ENCODE measurements around the gene ITPR2.

ITPR2 gene

GRCh38 chr12:26798640-26799039, 34.4 kb downstream of the ITPR2 start:
- H3K9ac ChIP-seq (ENCODE audit: low read depth, low read length, poor library complexity, severe bottlenecking) = no peak overlapping the region
- peaks cover 3% of the 10 kb centered on the region for H3K4me1 ChIP-seq (ENCODE audit: insufficient read depth, low read length, poor library complexity, severe bottlenecking)
- no peaks in the 10 kb centered on the region for H3F3A ChIP-seq (ENCODE audit: low read depth)
- TF ChIP-seq CTCF (conservative IDR thresholded peaks at IDR 0.05; ENCODE audit: low read length) = no peak
- no peak for TF ChIP-seq EZH2phosphoT487 (IDR thresholded peaks at IDR 0.05; ENCODE audit: borderline replicate concordance)
- no peaks in the 10 kb centered on the region for H3K9me3 ChIP-seq (ENCODE audit: insufficient read depth, low read depth, low read length)
- no peaks in the 10 kb centered on the region for H3K36me3 ChIP-seq (ENCODE audit: insufficient read depth, low read length)
- peaks cover 9% of the 10 kb centered on the region; the same call in 1 of the 2 replicates for H3K79me2 ChIP-seq (ENCODE audit: insufficient read depth, low read length)
- H4K20me1 ChIP-seq (ENCODE audit: insufficient read depth, low read length, poor library complexity, severe bottlenecking) = no peaks in the 10 kb centered on the region
- H3K27me3 ChIP-seq (ENCODE audit: insufficient read depth, low read length, poor library complexity, severe bottlenecking) = no peaks in the 10 kb centered on the region
- H3K4me3 ChIP-seq (ENCODE audit: low read length, poor library complexity, severe bottlenecking) = no peak overlapping the region
- H3K4me2 ChIP-seq (ENCODE audit: low read depth, low read length, poor library complexity, severe bottlenecking) = no peak overlapping the region
- H3K9me2 ChIP-seq (replicated peaks; ENCODE audit: low read depth, low read length) = no peaks in the 10 kb centered on the region
- H2AFZ ChIP-seq (ENCODE audit: low read length) = no peak overlapping the region

DNA sequence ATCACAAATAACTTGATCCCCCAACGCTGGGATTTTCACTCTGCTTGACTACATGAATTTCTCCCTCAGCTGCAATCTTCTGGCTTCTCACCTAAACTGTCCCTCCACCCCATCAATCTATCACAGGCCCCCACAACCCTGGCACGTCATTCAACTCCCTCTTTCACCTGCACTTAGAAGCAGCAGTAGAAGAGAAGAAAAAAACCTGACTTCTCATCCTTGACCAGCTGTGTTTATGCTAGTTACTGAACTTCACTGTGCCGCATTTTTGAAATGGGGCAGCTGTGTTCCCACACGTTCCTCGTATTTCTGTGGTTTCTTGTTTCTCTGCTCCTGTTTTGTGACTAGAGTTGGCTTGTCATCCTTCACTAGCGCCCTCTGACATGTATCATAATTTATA, 35.0 kb downstream of the ITPR2 start:
- no peak overlapping the region for H3K4me2 ChIP-seq (ENCODE audit: low read depth, low read length, poor library complexity, severe bottlenecking)
- no peaks in the 10 kb centered on the region for H3F3A ChIP-seq (ENCODE audit: low read depth)
- no peak overlapping the region for H3K4me3 ChIP-seq (ENCODE audit: low read length, poor library complexity, severe bottlenecking)
- TF ChIP-seq CTCF (conservative IDR thresholded peaks at IDR 0.05; ENCODE audit: low read length) (no peak), EZH2phosphoT487 (IDR thresholded peaks at IDR 0.05; ENCODE audit: borderline replicate concordance) (no peak)
- peaks cover 9% of the 10 kb centered on the region; the same call in 1 of the 2 replicates for H3K79me2 ChIP-seq (ENCODE audit: insufficient read depth, low read length)
- H3K9ac ChIP-seq (ENCODE audit: low read depth, low read length, poor library complexity, severe bottlenecking) = no peak overlapping the region
- H2AFZ ChIP-seq (ENCODE audit: low read length) = no peak overlapping the region
- H3K4me1 ChIP-seq (ENCODE audit: insufficient read depth, low read length, poor library complexity, severe bottlenecking) = no peaks in the 10 kb centered on the region
- H3K9me2 ChIP-seq (replicated peaks; ENCODE audit: low read depth, low read length) = no peaks in the 10 kb centered on the region
- no peaks in the 10 kb centered on the region for H3K36me3 ChIP-seq (ENCODE audit: insufficient read depth, low read length)
- no peaks in the 10 kb centered on the region for H3K27me3 ChIP-seq (ENCODE audit: insufficient read depth, low read length, poor library complexity, severe bottlenecking)
- no peaks in the 10 kb centered on the region for H4K20me1 ChIP-seq (ENCODE audit: insufficient read depth, low read length, poor library complexity, severe bottlenecking)
- no peaks in the 10 kb centered on the region for H3K9me3 ChIP-seq (ENCODE audit: insufficient read depth, low read depth, low read length)

DNA sequence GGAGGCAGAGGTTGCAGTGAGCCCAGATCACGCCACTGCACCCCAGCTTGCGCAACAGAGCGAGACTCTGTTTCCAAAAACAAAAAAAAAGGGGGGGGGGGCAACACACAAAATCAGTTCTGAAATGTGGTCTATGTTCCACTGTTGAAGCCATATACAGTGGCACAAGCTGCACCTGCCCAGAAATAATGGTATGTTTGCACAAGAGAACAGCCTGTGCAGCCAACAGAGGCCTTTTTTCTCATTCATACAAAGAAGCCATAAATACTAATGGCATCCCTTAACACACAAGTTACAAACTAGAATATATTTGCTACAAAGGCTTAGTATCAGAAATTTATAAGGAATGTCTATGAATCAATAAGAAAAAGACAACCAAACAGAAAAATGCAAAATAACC, 37.1 kb downstream of the ITPR2 start:
- Histone ChIP-seq H2AFZ (ENCODE audit: low read length) (no peak overlapping the region), H3K4me3 (ENCODE audit: low read length, poor library complexity, severe bottlenecking) (no peak overlapping the region), H3K27me3 (ENCODE audit: insufficient read depth, low read length, poor library complexity, severe bottlenecking) (no peaks in the 10 kb centered on the region), H3K4me1 (ENCODE audit: insufficient read depth, low read length, poor library complexity, severe bottlenecking) (peaks cover 8% of the 10 kb centered on the region), H3K4me2 (ENCODE audit: low read depth, low read length, poor library complexity, severe bottlenecking) (no peak overlapping the region), H4K20me1 (ENCODE audit: insufficient read depth, low read length, poor library complexity, severe bottlenecking) (no peaks in the 10 kb centered on the region), H3F3A (ENCODE audit: low read depth) (no peaks in the 10 kb centered on the region), H3K36me3 (ENCODE audit: insufficient read depth, low read length) (no peaks in the 10 kb centered on the region), H3K79me2 (ENCODE audit: insufficient read depth, low read length) (peaks cover 6% of the 10 kb centered on the region; the same call in 1 of the 2 replicates), H3K9ac (ENCODE audit: low read depth, low read length, poor library complexity, severe bottlenecking) (no peak overlapping the region), H3K9me3 (ENCODE audit: insufficient read depth, low read depth, low read length) (no peaks in the 10 kb centered on the region), H3K9me2 (replicated peaks; ENCODE audit: low read depth, low read length) (no peaks in the 10 kb centered on the region)
- TF ChIP-seq CTCF (conservative IDR thresholded peaks at IDR 0.05; ENCODE audit: low read length) = no peak
- no peak for TF ChIP-seq EZH2phosphoT487 (IDR thresholded peaks at IDR 0.05; ENCODE audit: borderline replicate concordance)

Measured in Loucy (cell line).